Measurements from ENCODE around the gene AGRP. TPM values are rescaled to one million over a fixed set of nuclear protein-coding genes. Genes with fewer than 3 reads are reported as not detected.

Gene AGRP
- total RNA-seq, 2 experiments from 2014 or later = not detected

DNA sequence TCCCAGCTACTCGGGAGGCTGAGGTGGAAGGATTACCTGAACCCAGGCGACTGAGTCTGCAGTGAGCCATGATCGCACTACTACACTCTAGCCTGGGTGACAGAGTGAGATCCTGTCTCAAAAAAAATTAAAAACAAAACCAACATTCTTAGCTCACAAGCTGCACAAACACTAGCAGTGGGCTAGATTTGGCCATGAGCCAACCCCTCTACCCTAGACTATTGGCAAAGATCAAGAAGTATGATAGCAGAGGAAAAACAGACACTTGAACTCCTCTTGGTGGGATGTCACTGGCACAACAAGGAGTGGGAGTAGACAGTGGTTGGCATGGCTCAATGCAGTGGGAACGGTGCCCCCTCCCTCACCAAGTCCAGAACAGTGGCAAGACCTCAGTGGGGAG, 25.7 kb upstream of the AGRP start:
- H3K27me3 Mint-ChIP-seq = no peaks in the 10 kb centered on the region
- Histone ChIP-seq H3K4me3 (ENCODE audit: low read length) (no peak overlapping the region), H3K27me3 (ENCODE audit: control insufficient read depth in 1 of 2, insufficient read depth in 2 of 2, low read length in 2 of 2) (no peaks in the 10 kb centered on the region), H3K9me3 (ENCODE audit: control insufficient read depth in 1 of 2, insufficient read depth in 1 of 2, low read length in 2 of 2) (no peaks in the 10 kb centered on the region), H3K36me3 (ENCODE audit: insufficient read depth, low read length) (no peaks in the 10 kb centered on the region), H3K4me1 (ENCODE audit: insufficient read depth, low read length) (peaks cover 56% of the 10 kb centered on the region), H3K27ac (ENCODE audit: low read depth in 1 of 2, low read length in 2 of 2) (no peak overlapping the region)
- peak overlapping the region; percentile 25 for H3K4me3 Mint-ChIP-seq
- H3K4me1 Mint-ChIP-seq (ENCODE audit: low read depth) = peaks cover 46% of the 10 kb centered on the region
- ATAC-seq (ENCODE audit: poor library complexity) = peak; percentile 15
- DNase-seq = peak in 4 of 14 experiments; percentile 18 to 50 (median 30)
- CTCF ChIA-PET = interaction anchor here (2.1 kb wide), 1 partner anchor 28 kb away, joined by 6 read pairs; the partner anchor contains the start of gene ATP6V0D1
- no peaks in the 10 kb centered on the region for H3K9me3 Mint-ChIP-seq
- H3K27ac Mint-ChIP-seq = peak overlapping the region; percentile 68
- TF ChIP-seq, protein P1, sequence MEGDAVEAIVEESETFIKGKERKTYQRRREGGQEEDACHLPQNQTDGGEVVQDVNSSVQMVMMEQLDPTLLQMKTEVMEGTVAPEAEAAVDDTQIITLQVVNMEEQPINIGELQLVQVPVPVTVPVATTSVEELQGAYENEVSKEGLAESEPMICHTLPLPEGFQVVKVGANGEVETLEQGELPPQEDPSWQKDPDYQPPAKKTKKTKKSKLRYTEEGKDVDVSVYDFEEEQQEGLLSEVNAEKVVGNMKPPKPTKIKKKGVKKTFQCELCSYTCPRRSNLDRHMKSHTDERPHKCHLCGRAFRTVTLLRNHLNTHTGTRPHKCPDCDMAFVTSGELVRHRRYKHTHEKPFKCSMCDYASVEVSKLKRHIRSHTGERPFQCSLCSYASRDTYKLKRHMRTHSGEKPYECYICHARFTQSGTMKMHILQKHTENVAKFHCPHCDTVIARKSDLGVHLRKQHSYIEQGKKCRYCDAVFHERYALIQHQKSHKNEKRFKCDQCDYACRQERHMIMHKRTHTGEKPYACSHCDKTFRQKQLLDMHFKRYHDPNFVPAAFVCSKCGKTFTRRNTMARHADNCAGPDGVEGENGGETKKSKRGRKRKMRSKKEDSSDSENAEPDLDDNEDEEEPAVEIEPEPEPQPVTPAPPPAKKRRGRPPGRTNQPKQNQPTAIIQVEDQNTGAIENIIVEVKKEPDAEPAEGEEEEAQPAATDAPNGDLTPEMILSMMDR (IDR thresholded peaks at IDR 0.05) = no peak
- intact Hi-C loops (cut with DNase I, micrococcal nuclease) = no loop called here
- POLR2A ChIA-PET = no interaction called here
- no peaks in the 10 kb centered on the region for H3K36me3 Mint-ChIP-seq (ENCODE audit: low read depth)

GRCh38 chr16:67506468-67506867, 23.1 kb upstream of the AGRP start:
- DNase-seq (no peak), ATAC-seq (ENCODE audit: poor library complexity) (no peak)
- TF ChIP-seq, protein P1 (IDR thresholded peaks at IDR 0.05) = no peak
- CTCF ChIA-PET = interaction anchor here (1.2 to 3.6 kb wide), 2 partner anchors 15 to 25 kb away, joined by 4 to 19 read pairs; partner anchors contain the start of gene ATP6V0D1
- Mint-ChIP-seq H3K27ac (peak overlapping the region; percentile 83), H3K27me3 (no peaks in the 10 kb centered on the region), H3K4me1 (ENCODE audit: low read depth) (peaks cover 56% of the 10 kb centered on the region), H3K36me3 (ENCODE audit: low read depth) (no peaks in the 10 kb centered on the region), H3K9me3 (no peaks in the 10 kb centered on the region), H3K4me3 (peak overlapping the region; percentile 4)
- POLR2A ChIA-PET = no interaction called here
- intact Hi-C loops (cut with DNase I, micrococcal nuclease) = no loop called here
- Histone ChIP-seq H3K27me3 (ENCODE audit: control insufficient read depth in 1 of 2, insufficient read depth in 2 of 2, low read length in 2 of 2) (no peaks in the 10 kb centered on the region), H3K27ac (ENCODE audit: low read depth in 1 of 2, low read length in 2 of 2) (peak overlapping the region in 1 of 2 donors; percentile 9), H3K4me1 (ENCODE audit: insufficient read depth, low read length) (peaks cover 61% of the 10 kb centered on the region), H3K4me3 (ENCODE audit: low read length) (no peak overlapping the region), H3K9me3 (ENCODE audit: control insufficient read depth in 1 of 2, insufficient read depth in 1 of 2, low read length in 2 of 2) (no peaks in the 10 kb centered on the region), H3K36me3 (ENCODE audit: insufficient read depth, low read length) (no peaks in the 10 kb centered on the region)

DNA sequence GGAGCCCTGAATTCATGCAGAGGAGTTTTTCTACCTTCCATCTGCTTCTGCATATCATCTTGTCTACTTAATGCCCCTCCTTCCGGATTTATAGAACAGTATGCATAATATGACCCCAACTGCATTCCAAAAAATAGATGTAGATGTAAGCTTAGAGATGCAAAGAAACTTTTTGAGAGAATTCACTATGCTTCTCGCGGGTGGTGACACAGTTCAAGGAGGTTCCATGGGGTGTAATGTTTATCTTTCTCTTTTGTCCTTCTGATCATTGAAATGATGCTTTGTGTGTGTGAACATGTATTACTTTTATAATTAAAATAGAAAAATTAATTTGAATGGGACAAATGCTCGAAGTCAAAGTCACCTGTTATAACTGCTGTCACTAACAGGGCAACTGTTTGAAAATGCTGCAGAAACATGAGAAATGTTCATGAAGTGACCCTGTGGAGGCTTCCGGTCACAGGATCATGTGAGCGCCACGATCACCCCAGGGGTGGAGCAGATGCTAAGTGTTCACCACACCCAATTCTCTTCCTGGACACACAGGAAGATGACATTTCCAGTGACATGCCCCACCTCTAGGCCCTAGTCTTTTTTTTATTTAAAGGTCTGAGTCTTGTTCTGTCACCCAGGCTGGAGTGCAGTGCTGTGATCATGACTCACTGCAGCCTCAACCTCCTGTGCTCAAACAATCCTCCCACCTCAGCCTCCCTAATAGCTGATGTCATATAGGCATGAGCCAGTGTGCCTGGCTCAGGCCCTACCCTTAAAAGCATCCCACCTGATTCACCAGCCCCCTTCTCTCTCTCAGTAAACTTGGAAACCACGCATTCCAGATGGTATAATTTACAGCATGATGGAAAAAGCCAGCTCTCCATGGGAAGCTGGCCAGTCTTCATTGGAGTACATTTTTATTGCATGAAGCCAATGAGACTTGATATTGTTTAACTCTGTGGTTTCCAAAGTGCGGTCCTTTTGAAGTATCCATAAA, 21.0 kb upstream of the AGRP start:
- H3K4me3 ChIP-seq (ENCODE audit: low read length) = no peak overlapping the region
- intact Hi-C loops (cut with DNase I, micrococcal nuclease) = no loop called here
- CTCF ChIA-PET = interaction anchor here (1.2 to 3.6 kb wide), 4 partner anchors 10 to 23 kb away, joined by 3 to 19 read pairs (median 9); partner anchors contain the start of gene ATP6V0D1

More for the DNA sequence above, 21.0 kb upstream of the AGRP start:
- Mint-ChIP-seq H3K4me1 (ENCODE audit: low read depth) (peaks cover 50% of the 10 kb centered on the region), H3K9me3 (no peaks in the 10 kb centered on the region), H3K27me3 (no peaks in the 10 kb centered on the region), H3K27ac (peak overlapping the region; percentile 91), H3K36me3 (ENCODE audit: low read depth) (peaks cover 2% of the 10 kb centered on the region), H3K4me3 (peak overlapping the region; percentile 52)
- DNase-seq (peak in 12 of 14 experiments; percentile 16 to 93 (median 34)), ATAC-seq (ENCODE audit: poor library complexity) (peak; percentile 87)
- peaks cover 58% of the 10 kb centered on the region for H3K4me1 ChIP-seq (ENCODE audit: insufficient read depth, low read length)
- no peaks in the 10 kb centered on the region for H3K9me3 ChIP-seq (ENCODE audit: control insufficient read depth in 1 of 2, insufficient read depth in 1 of 2, low read length in 2 of 2)
- TF ChIP-seq, protein P1 (IDR thresholded peaks at IDR 0.05) = no peak
- peak overlapping the region; percentile 53 to 79 for H3K27ac ChIP-seq (ENCODE audit: low read depth in 1 of 2, low read length in 2 of 2)
- POLR2A ChIA-PET = interaction anchor here (0.9 to 1.9 kb wide), 5 partner anchors 10 to 1682 kb away, joined by 3 to 6 read pairs (median 3); partner anchors contain the start of gene ATP6V0D1
- no peaks in the 10 kb centered on the region for H3K27me3 ChIP-seq (ENCODE audit: control insufficient read depth in 1 of 2, insufficient read depth in 2 of 2, low read length in 2 of 2)
- no peaks in the 10 kb centered on the region for H3K36me3 ChIP-seq (ENCODE audit: insufficient read depth, low read length)

All from CD4-positive, alpha-beta T cell (primary cell).